GM18868 (cell line): ENCODE results near the gene ITIH5.

ENCODE experiments used
- ATAC-seq: cut with Tn5 transposase; IDR thresholded peaks from one replicate; pipeline ENCODE4 v1.9.1; 2021; ENCODE audit warnings: mild to moderate bottlenecking, moderate library complexity; ENCODE audit not compliant: unreplicated experiment

ITIH5 gene

DNA sequence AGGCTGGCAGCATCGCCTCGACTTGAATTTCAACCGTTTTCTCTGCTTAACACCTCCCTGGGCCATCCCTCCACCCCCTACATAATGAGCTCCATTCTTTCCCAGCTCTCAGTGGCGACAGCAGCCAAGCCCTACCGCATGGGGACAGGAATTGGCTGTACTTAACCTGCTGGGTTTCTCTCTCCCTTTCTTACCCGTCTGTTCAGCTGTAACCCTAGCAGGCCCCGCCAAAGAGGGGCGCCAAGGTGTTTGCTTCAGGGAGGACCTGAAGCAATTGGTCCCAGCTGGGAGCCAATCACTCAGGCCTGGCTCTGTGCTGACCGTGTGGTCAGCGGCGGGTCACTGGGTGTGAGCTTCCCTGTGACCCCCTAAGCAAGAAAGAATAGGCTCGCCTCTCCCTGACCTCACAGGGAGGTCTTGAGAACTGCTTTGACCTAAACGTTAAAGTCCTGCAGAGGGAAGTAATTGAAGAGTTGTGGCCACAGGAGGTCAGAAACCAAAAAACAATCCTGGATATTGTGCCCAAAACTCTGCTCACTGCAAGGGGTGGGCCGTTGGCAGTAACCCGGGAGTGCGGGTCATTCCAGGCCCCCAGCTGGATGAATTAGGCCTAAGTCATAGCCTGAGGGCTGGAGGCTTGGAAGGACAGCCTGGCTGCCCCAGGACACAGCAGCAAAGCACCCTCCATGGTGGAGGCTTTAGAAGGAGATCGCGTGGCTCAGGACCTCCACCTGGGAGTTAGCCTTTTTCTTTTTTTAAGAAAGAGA, 114.6 kb downstream of the ITIH5 start:
- no peak for ATAC-seq

DNA sequence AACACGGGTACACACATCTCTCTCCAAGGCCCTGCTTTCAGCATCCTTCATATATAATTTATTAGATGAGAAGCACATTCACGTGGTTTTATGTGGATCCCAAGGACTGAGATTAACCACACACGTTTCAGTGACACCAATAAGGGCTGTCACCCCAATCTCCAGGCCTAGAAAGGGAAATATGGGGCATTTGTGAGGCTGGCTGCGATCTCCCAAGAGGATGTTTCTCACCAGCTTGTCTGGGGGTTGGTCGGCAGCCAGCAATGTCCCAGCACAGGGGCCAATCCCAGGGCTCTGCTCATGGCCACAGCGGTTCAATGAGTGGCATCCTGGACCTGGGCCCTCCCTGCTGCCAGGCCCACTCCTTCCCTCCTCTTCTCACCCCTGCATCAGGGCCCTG, 115.5 kb downstream of the ITIH5 start:
- no peak for ATAC-seq

DNA sequence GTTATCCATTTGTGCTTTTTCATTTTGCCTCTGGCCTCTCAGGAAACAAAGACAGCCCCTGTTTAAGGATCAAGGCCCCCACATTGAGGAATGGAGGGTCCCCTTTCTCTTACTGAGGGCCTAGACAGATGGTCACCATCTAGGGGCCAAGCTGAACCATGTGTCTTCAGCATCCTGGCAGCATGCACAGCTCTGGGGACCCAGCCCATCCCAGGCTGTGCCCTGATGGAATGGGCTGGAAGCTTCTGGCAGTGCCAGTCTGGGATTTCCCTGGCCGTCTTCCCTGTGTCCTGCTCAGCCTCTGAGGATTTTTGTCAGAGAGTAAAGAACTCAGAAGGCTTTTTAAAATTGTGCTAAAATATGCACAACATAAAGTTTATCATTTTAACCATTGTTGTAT, 116.8 kb downstream of the ITIH5 start:
- no peak for ATAC-seq

DNA sequence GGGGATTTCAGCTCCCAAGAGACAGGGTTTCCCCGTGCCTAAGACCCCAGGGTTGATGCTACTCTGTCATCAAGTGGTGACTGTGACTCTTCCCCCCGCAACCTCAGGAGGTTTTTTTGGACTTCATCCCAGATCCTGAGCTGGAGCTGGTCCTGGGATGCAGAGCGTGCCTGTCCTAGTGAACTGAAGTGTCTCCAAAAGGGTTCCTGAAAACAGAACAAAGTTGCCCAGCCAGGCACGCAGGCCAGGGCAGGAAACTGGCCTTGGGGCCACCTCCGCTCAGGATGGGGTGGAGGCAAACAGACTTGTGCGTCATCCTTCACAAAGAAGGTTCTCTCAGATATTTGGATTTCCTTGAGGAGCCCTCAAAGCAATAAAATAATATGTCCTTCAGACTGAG, 118.9 kb downstream of the ITIH5 start:
- ATAC-seq = no peak

DNA sequence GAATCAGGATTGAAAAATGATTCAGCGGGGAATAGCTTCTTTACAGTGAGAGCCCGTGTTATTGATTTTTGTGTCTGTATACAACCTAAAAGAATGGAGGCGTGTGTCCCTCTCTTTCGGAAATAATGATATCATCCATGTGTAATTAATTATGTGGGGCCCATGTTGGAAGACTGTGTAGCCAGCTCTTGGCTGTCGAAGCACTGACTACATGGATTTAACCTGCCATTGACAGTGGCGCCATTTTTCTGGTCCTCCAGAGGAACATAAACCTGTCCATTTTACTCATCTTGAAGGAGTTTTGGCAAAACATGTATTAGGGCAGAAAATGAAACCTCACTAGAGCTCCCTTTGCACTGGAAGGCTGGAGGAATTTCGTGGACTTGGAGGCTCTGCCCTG, 119.6 kb downstream of the ITIH5 start:
- ATAC-seq = no peak

DNA sequence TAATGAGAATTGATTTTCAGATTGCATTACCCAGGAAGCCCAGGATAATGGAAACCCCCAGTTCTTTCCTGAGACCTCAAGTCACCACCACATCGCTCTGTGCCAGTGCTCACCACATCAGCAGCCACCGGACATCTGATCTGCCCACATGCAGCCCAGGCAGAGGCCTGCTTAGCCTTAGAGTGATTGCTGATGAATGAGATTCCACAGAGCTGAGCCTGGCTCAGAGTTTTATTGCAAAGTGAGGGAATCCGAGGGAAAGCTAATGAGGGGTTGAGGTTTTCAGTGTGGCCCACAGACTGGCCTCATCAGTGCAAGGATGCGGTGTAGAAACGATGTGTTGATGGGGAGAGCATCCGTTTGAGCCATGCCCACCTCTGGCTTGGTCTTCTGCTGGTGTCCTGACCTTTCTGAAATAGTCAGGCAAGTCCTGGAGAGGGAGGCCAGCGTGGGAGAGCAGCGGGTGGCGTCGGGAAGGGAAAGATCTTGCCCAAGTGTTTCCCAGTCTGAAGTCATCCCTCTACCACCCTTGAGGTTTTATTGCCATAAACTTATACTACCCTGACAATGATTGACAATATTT, 120.3 kb downstream of the ITIH5 start:
- no peak for ATAC-seq

DNA sequence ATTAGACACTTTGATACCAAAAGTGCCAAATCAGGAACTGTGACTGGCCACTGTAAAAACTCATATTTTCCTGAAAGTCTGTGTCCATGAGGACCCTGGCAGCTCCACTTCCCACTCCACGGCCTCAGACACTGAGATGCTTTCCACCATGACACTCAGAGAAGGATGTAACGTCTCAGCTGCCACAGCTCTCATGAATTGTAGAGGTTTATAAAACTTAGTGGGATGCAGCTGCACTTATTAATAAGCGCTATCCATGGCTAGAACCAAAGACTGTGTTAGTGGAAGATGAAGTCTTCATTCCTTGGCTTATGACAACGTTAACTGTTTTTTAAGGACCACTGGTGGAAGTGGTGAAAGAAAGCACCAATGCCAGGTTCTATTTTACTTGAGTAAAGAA, 121.0 kb downstream of the ITIH5 start:
- ATAC-seq = no peak

DNA sequence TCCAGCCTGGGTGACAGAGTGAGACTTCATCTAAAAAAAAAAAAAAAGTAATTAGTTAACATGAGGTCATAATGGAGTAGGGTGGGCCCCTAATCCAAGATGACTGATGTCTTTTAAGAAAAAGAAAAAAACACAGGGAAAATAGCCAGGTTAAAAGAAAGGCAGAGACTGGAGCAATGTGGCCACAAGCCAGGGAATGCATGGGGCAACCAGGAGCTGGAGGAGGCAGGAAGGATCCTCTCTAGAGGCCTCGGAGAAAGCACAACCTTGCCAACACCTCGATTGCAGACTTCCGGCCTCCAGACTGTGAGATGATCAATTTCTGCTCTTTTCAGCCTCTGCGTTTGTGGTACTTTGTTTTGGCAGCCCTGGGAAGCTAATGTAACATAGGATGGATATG, 121.5 kb downstream of the ITIH5 start:
- no peak for ATAC-seq

DNA sequence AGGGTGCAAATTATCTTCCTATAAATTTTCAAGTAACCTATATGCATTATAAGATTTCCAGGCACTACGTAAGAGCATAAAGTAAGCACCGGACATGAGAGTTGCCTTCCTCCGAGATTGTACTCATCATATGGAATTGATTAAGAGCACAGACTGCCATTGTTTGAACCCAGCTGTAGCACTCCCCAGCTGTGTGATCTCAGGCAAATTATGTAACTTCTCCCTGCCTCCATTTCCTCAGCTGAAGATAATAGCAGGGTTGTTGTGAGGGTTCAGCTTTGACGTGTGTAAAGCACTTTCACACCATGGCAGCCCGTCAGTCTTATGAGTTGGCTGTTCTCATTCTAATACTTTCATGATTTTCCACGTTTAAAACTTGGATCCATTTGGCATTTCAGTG, 122.6 kb downstream of the ITIH5 start:
- ATAC-seq = no peak

DNA sequence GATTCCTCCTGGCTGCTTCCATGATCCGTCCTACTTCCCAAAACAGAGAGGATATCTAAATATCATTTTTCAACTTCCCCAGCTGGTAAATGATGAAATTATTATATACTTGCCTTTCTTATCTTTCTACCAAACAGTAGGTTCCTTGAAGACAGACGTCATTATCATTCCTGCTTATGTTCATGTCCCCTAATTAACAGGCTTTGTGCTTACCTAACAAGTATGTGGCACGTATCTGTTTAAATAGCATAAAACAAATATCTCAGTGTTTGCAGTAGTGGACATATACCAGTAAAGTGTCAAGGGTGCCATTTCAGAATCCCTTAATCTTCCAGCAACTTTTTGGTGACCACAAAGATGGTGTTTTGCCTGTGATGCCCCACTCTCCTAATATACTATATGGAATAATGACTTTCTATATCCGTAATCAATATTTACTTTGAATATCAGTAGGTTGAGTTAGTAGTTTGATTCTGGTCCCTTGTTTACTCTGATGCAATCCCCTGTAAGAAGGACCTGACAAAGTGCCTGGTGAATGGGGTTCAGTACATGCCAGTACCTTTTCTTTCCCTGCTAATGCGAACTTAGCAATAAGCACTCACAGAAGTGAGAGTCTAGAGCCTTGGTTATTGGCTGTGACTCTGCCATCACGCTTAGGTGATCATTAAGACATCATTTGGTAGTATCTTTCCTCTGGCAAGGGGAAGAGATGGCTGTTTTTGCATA, 124.4 kb downstream of the ITIH5 start:
- ATAC-seq = no peak

DNA sequence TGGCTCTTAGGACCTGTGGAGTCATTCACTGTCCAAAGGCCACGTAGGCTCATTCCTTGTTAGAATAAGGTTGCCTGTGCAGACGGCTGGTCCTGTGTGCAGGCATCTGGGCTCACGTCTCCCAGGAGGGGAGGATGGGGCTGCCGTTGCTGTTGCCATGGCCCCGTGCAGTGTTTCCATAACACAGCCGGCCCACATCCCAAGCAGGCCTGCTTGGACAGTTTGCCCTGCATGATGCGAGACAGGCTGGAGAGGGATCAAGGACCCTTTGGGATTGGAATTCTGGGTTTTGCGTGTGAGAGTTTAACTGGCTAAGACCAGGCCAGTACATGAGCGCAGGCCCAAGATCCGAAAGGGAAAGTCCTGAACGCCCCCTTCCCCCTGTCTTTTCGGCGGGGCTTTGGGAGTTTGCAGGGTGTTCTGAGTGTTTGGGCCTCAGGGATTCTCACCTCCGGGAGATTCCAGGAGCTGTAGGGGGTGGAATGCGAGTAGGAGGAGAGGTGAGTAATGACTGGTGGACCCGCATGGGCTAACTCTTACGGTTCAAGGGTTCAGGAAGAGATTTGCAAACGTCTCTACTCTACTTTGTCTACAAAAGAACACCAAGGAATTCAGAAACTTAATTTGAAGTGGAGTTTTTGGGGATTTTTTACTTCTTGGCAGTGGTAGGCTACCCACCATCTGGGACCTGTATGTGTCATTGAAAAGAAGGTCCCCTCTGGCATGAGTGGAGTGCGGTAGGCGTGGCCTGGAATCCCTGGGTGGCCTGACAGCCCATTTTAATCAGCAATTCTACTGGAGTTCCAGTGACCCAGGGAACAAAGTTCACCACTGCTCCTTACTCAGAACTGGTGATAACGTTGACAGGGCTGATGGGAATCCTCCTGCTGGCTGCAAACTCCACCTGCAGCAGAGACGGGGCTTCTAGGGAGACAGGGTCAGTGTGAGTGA, 125.4 kb downstream of the ITIH5 start:
- no peak for ATAC-seq

DNA sequence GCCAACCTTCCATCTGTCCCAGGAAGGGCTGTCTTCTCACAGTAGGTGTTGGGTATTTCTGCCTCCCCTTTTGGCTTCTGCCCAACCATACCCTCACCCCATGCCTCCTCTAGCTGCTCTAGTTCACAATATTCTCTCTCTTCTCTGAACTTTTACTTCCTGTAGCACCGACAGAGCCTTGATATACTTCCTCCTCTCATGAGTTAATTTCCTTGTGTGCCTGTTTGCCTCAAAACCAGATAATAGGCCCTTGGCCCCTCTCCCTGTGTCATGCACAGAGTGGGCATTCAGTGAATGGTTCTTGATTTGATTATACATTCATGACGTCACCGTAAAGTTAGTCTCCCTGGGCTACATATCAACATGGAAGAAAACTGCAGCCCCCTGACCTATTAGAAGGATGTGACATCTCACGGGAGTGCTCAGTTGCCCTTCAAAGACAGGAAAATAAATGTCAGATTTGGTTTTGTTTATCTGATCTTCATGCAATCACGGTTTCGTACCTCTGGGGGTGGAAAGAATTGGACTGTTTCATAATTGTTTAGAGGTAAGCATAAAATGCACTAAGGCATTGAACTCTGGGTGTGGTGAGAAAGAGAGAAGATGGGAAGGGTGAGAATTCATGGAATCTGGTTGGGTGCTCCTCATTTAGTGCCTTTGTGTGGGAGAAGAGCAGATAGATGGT, 127.7 kb downstream of the ITIH5 start:
- no peak for ATAC-seq

DNA sequence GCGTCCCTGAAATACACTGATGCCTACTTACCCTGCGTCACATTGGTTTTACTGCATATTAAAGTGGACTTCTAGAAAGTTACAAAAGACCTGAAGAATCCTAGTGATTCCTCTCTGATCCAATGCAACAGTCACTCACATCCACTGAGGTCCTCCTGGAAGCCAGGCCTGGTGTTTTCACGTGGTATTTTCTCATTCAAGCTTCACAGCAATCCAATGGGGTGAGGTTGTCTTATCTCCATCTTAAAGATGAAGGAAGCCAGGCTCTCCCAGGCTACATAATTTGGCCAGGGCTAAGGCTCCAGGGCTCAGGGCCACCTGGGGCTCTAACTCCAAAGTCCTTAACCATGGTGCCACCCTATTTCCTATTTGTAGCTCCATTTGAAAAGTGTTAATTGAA, 129.6 kb downstream of the ITIH5 start:
- ATAC-seq = no peak

DNA sequence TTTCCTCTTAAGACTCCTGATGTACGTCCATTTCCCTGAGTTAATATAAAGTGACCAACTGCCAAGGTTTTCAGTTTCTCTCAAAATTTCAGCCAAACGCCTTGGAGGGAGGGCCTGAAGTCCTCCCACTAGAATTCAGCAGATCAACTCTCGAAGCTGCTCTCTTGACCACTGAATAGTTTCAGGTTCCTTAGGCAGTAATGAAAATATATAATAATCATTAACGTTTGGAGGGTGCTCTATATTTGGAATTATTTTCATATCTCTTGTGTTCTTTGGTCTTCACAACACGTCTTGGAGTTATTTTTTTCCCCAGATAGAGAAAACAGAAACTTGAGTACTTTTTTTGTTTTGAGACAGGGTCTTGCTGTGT, 132.3 kb downstream of the ITIH5 start:
- no peak for ATAC-seq

DNA sequence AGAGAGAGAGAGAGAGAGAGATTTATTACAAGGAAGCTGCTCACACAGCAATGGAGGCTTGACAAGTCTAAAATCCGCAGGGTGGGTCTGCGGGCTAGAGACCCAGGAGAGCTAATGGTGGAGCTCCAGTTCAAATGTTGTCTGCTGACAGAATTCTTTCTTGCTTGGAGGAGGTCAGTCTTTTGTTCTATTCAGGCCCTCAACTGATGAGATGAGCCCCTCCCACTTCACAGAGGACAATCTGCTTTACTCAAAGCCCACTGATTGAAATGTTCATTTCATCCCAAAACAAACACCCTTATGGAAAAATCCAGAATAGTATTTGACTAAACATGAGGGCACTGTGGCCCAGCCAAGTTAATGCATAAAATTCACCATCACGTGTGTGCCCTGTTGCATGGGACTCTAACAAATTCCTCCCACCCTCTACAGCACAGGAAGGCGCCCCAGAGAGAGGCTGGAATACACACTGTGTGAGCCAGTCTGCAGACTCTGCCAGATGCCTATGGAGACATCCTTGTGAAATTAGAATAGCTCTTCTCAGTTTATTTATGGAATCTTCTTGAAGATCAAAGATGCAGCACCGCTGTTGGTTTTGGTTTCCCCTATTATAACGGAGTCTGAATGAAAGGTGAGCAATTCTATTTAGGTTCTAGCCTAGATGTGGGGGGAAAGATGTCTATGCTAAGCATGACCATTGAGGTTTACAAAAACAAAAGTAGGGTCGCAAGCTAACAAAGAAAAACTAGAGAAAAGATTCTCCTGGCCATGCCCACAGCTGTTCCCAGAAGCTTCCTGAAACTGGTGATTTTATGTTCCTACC, 132.9 kb downstream of the ITIH5 start:
- no peak for ATAC-seq

DNA sequence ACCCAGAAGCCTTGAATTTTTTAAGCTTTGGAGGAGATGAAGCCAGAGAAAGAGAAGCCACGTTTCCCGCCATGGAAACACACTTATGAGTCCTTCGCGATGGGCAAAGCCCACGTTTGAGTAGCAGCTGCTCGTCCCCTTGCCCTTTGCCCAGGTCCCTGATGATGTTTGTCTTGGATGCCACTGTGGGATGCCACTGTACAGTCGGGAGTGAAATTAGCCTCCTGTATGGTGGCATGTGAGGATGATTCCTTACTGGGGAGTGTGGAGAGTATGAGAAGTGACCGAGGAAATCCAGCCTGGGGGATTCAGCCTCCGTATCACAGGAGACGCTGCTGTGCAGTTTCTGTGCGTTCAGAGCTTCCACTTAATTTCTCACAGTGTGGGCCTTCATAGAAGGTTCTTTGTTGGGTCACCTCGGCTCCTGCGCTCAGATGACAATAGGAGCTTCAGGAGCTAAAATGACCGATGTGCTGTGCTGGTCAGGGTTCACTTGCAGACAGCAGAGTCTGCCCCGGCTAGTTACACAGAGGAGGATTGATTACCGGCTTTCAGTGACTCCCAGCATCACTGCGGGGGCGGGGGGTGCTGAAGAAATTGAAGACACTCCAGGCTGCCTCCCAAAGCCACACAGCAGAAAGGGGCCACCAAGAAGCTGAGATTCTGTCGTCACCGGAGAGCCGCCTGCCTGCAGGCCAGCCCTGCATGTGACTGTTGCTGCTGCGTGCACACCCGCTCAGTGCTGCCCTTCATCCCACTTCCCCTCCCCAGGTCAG, 133.9 kb downstream of the ITIH5 start:
- ATAC-seq = no peak

DNA sequence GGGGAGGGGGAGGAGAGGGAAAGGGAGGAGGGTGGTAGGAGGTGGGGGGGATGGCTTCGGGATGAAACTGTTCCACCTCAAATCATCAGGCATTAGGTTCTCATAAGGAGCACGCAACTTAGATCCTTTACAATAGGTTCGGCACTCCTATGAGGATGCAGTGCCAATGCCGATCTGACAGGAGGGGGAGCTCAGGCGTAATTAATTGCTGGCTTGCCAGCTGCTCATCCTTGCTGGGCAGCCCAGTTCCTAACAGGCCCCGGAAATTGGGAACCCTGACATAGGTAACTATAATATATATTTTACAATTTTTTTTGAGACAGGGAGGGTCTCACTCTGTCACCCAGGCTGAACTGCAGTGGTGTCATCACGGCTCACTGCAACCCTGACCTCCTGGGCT, 137.1 kb downstream of the ITIH5 start:
- ATAC-seq = no peak

DNA sequence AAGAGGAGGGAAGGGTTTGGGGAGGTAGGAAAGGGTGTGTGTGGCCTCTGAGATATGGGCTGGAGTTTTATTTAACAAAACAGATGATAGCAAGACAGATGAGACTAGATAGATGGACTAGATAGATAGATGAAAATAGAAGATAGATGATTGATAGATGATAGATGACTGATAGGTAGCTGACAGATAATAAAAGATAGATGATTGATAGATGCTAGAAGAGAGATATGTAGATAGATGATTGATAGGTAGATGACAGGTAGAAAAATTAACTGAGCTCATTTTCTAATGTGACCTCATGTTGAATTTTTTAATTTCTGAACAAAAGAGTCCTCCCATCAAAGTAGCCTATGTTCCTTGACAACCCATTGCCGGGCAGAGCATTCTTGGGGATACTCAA, 139.3 kb downstream of the ITIH5 start:
- ATAC-seq = no peak

DNA sequence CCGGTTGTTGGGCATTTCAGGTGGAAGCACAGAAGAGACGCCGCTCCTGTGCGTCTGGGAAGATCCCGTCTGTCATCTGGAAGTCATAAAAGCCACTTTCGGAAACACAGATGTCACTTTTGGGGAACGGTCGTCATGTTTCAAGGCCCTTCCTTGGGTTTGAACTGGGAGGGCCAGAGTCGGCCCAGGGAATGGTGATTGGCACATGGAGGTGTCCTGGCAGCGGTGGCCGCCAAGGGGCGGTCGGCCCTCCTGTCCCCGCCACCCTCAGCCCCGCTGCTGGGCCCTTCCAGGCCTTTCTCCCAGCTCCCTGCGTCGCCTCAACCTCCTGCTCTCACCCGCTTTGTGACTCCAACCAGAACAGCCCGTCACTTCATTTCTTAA, 140.8 kb downstream of the ITIH5 start:
- no peak for ATAC-seq
